ENCODE results near the gene RASGRP1.

RASGRP1 gene

GRCh38 chr15:38534691-38535090 is 29.9 kb downstream of the RASGRP1 start:
- no peak overlapping the region for H3K4me3 ChIP-seq (ENCODE audit: low read depth, low read length)
- no peak for TF ChIP-seq CTCF (IDR thresholded peaks at IDR 0.05; ENCODE audit: low read depth, low read length, missing control alignments)
- DNase-seq (ENCODE audit: low read depth) = no peak
- in situ Hi-C loops (cut with HindIII; ENCODE audit: low sequenced_read_pairs) = loop anchor here (5.0 kb wide), 1 partner anchor 32 kb away; no protein-coding TSS in a partner anchor

- in situ Hi-C loops (cut with HindIII; ENCODE audit: low sequenced_read_pairs) = no loop called here
- DNase-seq (ENCODE audit: low read depth) = no peak
- H3K4me3 ChIP-seq (ENCODE audit: low read depth, low read length) = no peak overlapping the region
- TF ChIP-seq CTCF (IDR thresholded peaks at IDR 0.05; ENCODE audit: low read depth, low read length, missing control alignments) = no peak
Measured at GRCh38 chr15:38533926-38534325, 30.7 kb downstream of the RASGRP1 start.

DNA sequence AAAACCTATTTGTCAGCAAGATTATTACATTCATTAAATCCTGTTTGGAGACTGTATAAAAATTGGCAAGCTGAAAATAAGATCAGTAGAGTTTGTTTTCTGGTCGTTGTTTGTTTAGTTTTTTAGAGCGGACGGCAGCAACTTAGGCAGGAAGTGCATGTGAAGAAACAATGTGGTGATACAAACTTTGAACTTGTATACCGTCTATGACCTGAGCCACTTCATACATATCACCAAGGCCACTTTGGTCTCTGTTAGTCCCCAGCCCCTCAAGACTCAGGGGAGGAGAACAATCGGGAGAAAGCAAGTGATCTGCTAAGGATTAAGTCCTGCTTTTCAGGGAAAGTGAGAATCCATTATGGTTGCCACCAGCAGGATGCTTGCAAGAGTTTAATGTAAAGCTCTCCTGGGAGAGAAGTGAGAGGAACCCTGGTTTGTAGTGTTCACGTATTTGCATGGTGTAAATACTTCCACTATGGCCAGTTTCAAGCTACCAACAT is 31.1 kb downstream of the RASGRP1 start:
- no peak for DNase-seq (ENCODE audit: low read depth)
- in situ Hi-C loops (cut with HindIII; ENCODE audit: low sequenced_read_pairs) = no loop called here
- no peak for TF ChIP-seq CTCF (IDR thresholded peaks at IDR 0.05; ENCODE audit: low read depth, low read length, missing control alignments)
- H3K4me3 ChIP-seq (ENCODE audit: low read depth, low read length) = no peak overlapping the region

DNA sequence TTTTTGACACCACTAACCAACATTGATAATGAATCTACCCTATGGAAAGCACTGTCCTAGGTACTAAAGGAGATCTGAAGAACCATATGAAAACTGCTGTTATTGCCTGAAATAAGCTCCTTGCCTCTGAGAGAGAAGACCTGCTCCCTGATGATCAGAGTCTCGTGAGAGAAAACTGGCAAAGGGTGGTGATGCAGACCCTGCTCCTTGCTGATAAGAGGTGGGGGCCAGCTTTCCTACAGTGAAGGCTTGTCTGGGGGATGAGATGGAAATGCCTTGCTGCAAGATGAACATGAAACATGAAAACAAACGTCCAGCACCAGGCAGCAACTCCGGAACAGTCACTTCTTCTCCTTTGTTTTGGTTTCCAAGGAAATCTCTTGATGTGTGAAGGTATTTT is 31.9 kb downstream of the RASGRP1 start:
- in situ Hi-C loops (cut with HindIII; ENCODE audit: low sequenced_read_pairs) = no loop called here
- no peak overlapping the region for H3K4me3 ChIP-seq (ENCODE audit: low read depth, low read length)
- TF ChIP-seq CTCF (IDR thresholded peaks at IDR 0.05; ENCODE audit: low read depth, low read length, missing control alignments) = no peak
- no peak for DNase-seq (ENCODE audit: low read depth)

DNA sequence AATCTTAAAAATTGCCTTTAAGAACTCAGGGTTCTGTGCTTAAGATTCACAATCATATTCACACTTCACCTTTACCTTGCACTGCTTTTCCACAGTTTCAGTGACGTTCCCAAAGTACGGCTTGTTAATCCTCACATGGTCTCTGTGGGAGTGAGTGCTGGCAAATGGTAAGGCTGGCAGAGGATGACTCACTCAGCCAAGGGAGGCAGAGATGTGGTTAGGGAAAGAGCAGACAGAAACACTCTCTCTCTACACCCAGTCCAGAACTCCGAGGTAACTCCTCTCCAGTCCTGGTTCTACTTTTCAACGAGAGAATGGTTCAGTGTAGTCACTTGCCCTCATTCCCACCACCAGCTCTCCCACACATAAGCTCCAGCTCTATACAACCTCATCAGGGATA is 33.1 kb downstream of the RASGRP1 start:
- in situ Hi-C loops (cut with HindIII; ENCODE audit: low sequenced_read_pairs) = no loop called here
- no peak for DNase-seq (ENCODE audit: low read depth)
- no peak overlapping the region for H3K4me3 ChIP-seq (ENCODE audit: low read depth, low read length)
- TF ChIP-seq CTCF (IDR thresholded peaks at IDR 0.05; ENCODE audit: low read depth, low read length, missing control alignments) = no peak

GRCh38 chr15:38530113-38530512 is 34.5 kb downstream of the RASGRP1 start:
- no peak for DNase-seq (ENCODE audit: low read depth)
- in situ Hi-C loops (cut with HindIII; ENCODE audit: low sequenced_read_pairs) = no loop called here
- TF ChIP-seq CTCF (IDR thresholded peaks at IDR 0.05; ENCODE audit: low read depth, low read length, missing control alignments) = no peak
- no peak overlapping the region for H3K4me3 ChIP-seq (ENCODE audit: low read depth, low read length)

DNA sequence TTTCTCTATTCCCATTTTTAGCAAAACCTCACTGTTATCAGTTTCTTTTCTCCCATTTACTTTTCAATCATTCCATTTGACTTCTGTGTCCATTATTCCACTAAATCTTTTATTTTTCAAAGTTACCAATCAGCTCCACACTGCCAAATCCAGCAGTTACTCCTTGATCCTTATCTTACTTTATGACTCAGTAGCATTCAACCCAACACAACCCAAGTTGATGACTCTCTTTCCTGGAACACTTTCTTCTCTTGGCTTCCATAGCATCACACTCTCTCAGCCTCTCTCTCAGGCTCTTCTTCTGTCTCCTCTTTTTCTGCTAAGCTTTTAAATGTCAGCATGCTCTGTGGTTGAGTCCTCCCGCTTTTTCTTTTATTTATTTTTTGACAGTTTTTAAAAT is 36.3 kb downstream of the RASGRP1 start:
- H3K4me3 ChIP-seq (ENCODE audit: low read depth, low read length) = no peak overlapping the region
- TF ChIP-seq CTCF (IDR thresholded peaks at IDR 0.05; ENCODE audit: low read depth, low read length, missing control alignments) = no peak
- DNase-seq (ENCODE audit: low read depth) = no peak
- in situ Hi-C loops (cut with HindIII; ENCODE audit: low sequenced_read_pairs) = no loop called here

Measured in astrocyte of the cerebellum (primary cell).